Activated gamma-delta T cell treated with anti-CD3 and anti-CD28 coated beads, Interleukin-2, amount 50 U/mL, for 16 hours (primary cell): ENCODE results near the gene C18orf54.
"Not testable (repeated sequence)": the region's sequence is repeated elsewhere in the genome, so short reads cannot be mapped to it uniquely, and the experiment has no call there.

Experiments used
- DNase-seq: peaks from one replicate; pipeline ENCODE4 v3.0.0-alpha.2; 2020; ENCODE audit warnings: low read depth

Gene C18orf54

GRCh38 chr18:54357660-54358494 is at the start of gene C18orf54, which contains the start of gene STARD6:
Gene C18orf54 (plus strand): TSS chr18:54357906. CDS start chr18:54360573, 2,667 bp downstream.
Gene STARD6 (minus strand): TSS chr18:54357858. CDS start chr18:54354573, 3,285 bp downstream.
- DNase-seq = peak; percentile 82

- DNase-seq = not testable (repeated sequence)
These were observed 48.1 kb upstream of the C18orf54 start for GRCh38 chr18:54309564-54309963.

- DNase-seq = no peak
These were observed 41.5 kb upstream of the C18orf54 start for GRCh38 chr18:54316071-54316820.

- DNase-seq = no peak
These were observed 34.1 kb upstream of the C18orf54 start for GRCh38 chr18:54323561-54323960.

- no peak for DNase-seq
These were observed 33.7 kb upstream of the C18orf54 start for GRCh38 chr18:54323970-54324369.

- no peak for DNase-seq
These were observed 29.9 kb upstream of the C18orf54 start for GRCh38 chr18:54327818-54328217.

- DNase-seq = no peak
These were observed 27.9 kb upstream of the C18orf54 start for GRCh38 chr18:54329787-54330186.

GRCh38 chr18:54330768-54331548 is 26.7 kb upstream of the C18orf54 start:
- no peak for DNase-seq

GRCh38 chr18:54335638-54336173 is 22.0 kb upstream of the C18orf54 start:
- no peak for DNase-seq

GRCh38 chr18:54338230-54338629 is 19.5 kb upstream of the C18orf54 start:
- no peak for DNase-seq

- no peak for DNase-seq
These were observed 6.5 kb upstream of the C18orf54 start for GRCh38 chr18:54351186-54351585.

- no peak for DNase-seq
These were observed 535 bp upstream of the C18orf54 start for GRCh38 chr18:54357082-54357659.

GRCh38 chr18:54358495-54359040 is 862 bp downstream of the C18orf54 start:
- no peak for DNase-seq

- no peak for DNase-seq
These were observed 1.5 kb downstream of the C18orf54 start for GRCh38 chr18:54359233-54359632.

GRCh38 chr18:54360406-54360805 is 2.7 kb downstream of the C18orf54 start:
- DNase-seq = no peak

- no peak for DNase-seq
These were observed 20.4 kb downstream of the C18orf54 start for GRCh38 chr18:54378057-54378456.

- no peak for DNase-seq
These were observed 23.9 kb downstream of the C18orf54 start for GRCh38 chr18:54381640-54382039.

- DNase-seq = no peak
These were observed 24.4 kb downstream of the C18orf54 start for GRCh38 chr18:54382076-54382475.

GRCh38 chr18:54382733-54383252 is 25.1 kb downstream of the C18orf54 start:
- no peak for DNase-seq

GRCh38 chr18:54386043-54386442 is 28.3 kb downstream of the C18orf54 start:
- no peak for DNase-seq
